Gastroesophageal sphincter (tissue), 3 donors: ENCODE measurements around the gene CCDC13.

Source experiments
- CTCF ChIP-seq, 4 experiments: fragments of 200-600 bp in 2 of 4; fragments of 450-650 bp in 2 of 4; sonication (generic) in 1 of 4; IDR thresholded peaks; one replicate each; pipeline ENCODE4 v1.5.1; 2017 to 2019; ENCODE audit warnings: antibody characterized with exemption in 4 of 4, mild to moderate bottlenecking in 2 of 4, moderate library complexity in 2 of 4
- EP300 ChIP-seq: sonication (generic); formaldehyde crosslinking; IDR thresholded peaks from one replicate; pipeline ENCODE4 v1.6.1; 2017; ENCODE audit warnings: antibody characterized with exemption, mild to moderate bottlenecking
- POLR2A ChIP-seq, 2 donors: fragments of 450-650 bp; IDR thresholded peaks; one replicate each; pipeline ENCODE4 v1.6.1; 2017; ENCODE audit warnings: antibody characterized with exemption in 2 of 2, mild to moderate bottlenecking in 2 of 2, moderate library complexity in 1 of 2

GRCh38 chr3:42802876-42803413 lies 29.9 kb upstream of the CCDC13 start:
- TF ChIP-seq CTCF (IDR thresholded peaks at IDR 0.05): no peak
- TF ChIP-seq POLR2A (IDR thresholded peaks at IDR 0.05): no peak
- TF ChIP-seq EP300: no peak
